GM13977 (cell line): Measurements from ENCODE around the gene DLX5.

ENCODE experiments used
- DNase-seq: peaks from one replicate; pipeline ENCODE4 v3.0.0; 2012; ENCODE audit warnings: low spot score
- in situ Hi-C: fragments of 300-500 bp; cut with MboI; formaldehyde crosslinking; loops from one replicate; pipeline ENCODE4 v1.12.0; 2022; ENCODE audit warnings: low sequenced_read_pairs, low pct_unique_long_range_greater_than_20kb, mixed read lengths, inconsistent platforms; ENCODE audit not compliant: unreplicated experiment
- TF ChIP-seq, protein P1 (sequence below): IDR thresholded peaks from 2 replicates; pipeline ENCODE4 v1.5.1; 2012; ENCODE audit warnings: mild to moderate bottlenecking, control low read depth; ENCODE audit not compliant: insufficient read depth; ENCODE audit errors: extremely low read depth, missing control alignments

DLX5 gene

DNA sequence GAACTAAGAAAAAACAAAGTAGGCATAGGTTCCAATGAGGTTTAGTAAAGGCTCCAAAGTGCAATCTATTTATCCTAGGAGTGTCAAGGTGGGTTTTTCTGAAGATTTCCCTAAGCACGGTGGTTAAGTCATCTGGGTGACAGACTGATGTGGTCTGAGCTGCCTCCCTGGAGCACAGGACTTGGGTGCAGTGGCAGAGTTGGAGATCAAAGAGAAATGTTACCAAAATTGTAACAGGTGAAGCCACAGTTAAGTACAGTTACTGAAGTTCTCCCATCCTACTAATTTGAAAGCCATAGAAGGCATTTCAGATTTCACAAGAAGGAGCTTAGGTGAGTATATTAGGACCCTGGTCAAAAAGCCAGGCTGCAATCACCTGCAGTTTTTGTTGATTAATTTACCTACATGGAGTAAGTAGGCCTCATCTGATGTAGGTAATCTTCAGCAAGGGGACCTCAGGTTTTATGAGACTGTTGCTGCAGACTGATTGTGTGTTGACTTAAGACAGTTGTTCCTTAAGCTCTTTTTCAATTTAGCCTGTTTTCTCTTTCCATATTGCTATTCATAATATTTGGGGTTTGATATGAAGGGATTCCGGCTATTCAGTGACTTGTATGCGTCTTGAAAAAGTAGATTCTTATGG is 16.2 kb downstream of the DLX5 start:
- in situ Hi-C loops, result no loop called here
- TF ChIP-seq, protein P1, sequence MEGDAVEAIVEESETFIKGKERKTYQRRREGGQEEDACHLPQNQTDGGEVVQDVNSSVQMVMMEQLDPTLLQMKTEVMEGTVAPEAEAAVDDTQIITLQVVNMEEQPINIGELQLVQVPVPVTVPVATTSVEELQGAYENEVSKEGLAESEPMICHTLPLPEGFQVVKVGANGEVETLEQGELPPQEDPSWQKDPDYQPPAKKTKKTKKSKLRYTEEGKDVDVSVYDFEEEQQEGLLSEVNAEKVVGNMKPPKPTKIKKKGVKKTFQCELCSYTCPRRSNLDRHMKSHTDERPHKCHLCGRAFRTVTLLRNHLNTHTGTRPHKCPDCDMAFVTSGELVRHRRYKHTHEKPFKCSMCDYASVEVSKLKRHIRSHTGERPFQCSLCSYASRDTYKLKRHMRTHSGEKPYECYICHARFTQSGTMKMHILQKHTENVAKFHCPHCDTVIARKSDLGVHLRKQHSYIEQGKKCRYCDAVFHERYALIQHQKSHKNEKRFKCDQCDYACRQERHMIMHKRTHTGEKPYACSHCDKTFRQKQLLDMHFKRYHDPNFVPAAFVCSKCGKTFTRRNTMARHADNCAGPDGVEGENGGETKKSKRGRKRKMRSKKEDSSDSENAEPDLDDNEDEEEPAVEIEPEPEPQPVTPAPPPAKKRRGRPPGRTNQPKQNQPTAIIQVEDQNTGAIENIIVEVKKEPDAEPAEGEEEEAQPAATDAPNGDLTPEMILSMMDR, result no peak
- no peak for DNase-seq

DNA sequence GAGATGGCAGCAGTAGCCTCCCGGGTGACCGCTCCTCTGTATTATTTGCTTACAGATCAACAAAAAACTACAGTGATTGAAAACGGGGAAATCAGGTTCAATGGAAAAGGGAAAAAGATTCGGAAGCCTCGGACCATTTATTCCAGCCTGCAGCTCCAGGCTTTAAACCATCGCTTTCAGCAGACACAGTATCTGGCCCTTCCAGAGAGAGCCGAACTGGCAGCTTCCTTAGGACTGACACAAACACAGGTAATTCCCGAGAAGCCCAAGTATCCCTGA is 17.1 kb downstream of the DLX5 start:
- in situ Hi-C loops, result no loop called here
- TF ChIP-seq, protein P1, result no peak
- no peak for DNase-seq

- in situ Hi-C loops, result no loop called here
- DNase-seq, result peak; percentile 36
These were observed 17.6 kb downstream of the DLX5 start for GRCh38 chr7:97006816-97007582.

GRCh38 chr7:97006055-97006815 is 18.4 kb downstream of the DLX5 start:
- in situ Hi-C loops, result no loop called here
- DNase-seq, result peak; percentile 71
- TF ChIP-seq, protein P1, result no peak

More at GRCh38 chr7:97006816-97007582, 17.6 kb downstream of the DLX5 start:
- TF ChIP-seq, protein P1, result no peak

GRCh38 chr7:97005183-97006054 is 19.2 kb downstream of the DLX5 start, which contains the start of gene DLX6:
Gene DLX6, plus strand, starts transcription at chr7:97005553. Its CDS starts 425 bp downstream, at chr7:97005978.
- DNase-seq, result peak; percentile 76
- in situ Hi-C loops, result no loop called here
- TF ChIP-seq, protein P1, result no peak
